Panc1 (cell line): ENCODE results near the gene KLF11.

ENCODE experiments used
- CTCF ChIP-seq: fragments of 450-650 bp; IDR thresholded peaks from 2 replicates; pipeline ENCODE4 v1.5.1; 2017; ENCODE audit warnings: mild to moderate bottlenecking
- POLR2AphosphoS5 ChIP-seq: IDR thresholded peaks from 2 replicates; pipeline ENCODE4 v1.6.1; 2012; ENCODE audit warnings: mild to moderate bottlenecking, low read depth, low read length, moderate library complexity
- REST ChIP-seq, 2 experiments: IDR thresholded peaks; 2 replicates each; pipeline ENCODE4 v1.6.1; 2011 to 2012; ENCODE audit warnings: low read depth in 2 of 2, control low read depth in 1 of 2, low read length in 1 of 2, mild to moderate bottlenecking in 1 of 2, moderate library complexity in 1 of 2; ENCODE audit not compliant: insufficient read depth in 1 of 2
- SIN3A ChIP-seq: IDR thresholded peaks from 2 replicates; pipeline ENCODE4 v1.6.1; 2012; ENCODE audit warnings: low read depth, mild to moderate bottlenecking, low read length, moderate library complexity, borderline replicate concordance; ENCODE audit not compliant: insufficient read depth

- no peak for TF ChIP-seq CTCF
- TF ChIP-seq POLR2AphosphoS5 = no peak
- no peak for TF ChIP-seq REST (IDR thresholded peaks at IDR 0.05; ENCODE audit: insufficient read depth in 1 of 2, low read depth in 2 of 2, low read length in 1 of 2)
- no peak for TF ChIP-seq SIN3A
Observed at GRCh38 chr2:10028407-10028987, 14.9 kb upstream of the KLF11 start.
